OCI-LY7 (cell line): Measurements from ENCODE around the gene TUSC2. TPM values are rescaled to one million over a fixed set of nuclear protein-coding genes. Genes with fewer than 3 reads are reported as not detected.

Experiments used
- BruUV-seq: library from RNA; stranded (reverse); fragments of 400-500 nt; replicated peaks from 2 replicates; lab custom pipeline; 2021; lab: Mats Ljungman, UMichigan
- CTCF ChIA-PET: fragments of 300-600 bp; sonication (Branson Sonifier 250); formaldehyde crosslinking; loops from one replicate; lab custom pipeline; 2022; ENCODE audit warnings: antibody characterized with exemption; ENCODE audit not compliant: unreplicated experiment; lab: Charles Lee
- POLR2A ChIA-PET: fragments of 300-600 bp; sonication (Branson Sonifier 250); formaldehyde crosslinking; loops from one replicate; lab custom pipeline; 2022; ENCODE audit warnings: antibody characterized with exemption; lab: Charles Lee
- DNase-seq: peaks from one replicate; pipeline ENCODE4 v3.0.0-alpha.2; 2015; ENCODE audit warnings: low spot score
- H2AFZ ChIP-seq: fragments of 200-600 bp; sonication (generic), shearing (Covaris generic); 2 replicates; pipeline ENCODE4 v1.6.1; 2014; ENCODE audit warnings: mild to moderate bottlenecking, antibody characterized with exemption, low read length, moderate library complexity
- H3K27ac ChIP-seq: fragments of 200-600 bp; sonication (generic); 2 replicates; pipeline ENCODE4 v1.5.1; 2014; ENCODE audit warnings: mixed run types, low read depth, mild to moderate bottlenecking, moderate library complexity, low read length, inconsistent platforms; ENCODE audit not compliant: poor library complexity, severe bottlenecking
- H3K36me3 ChIP-seq: fragments of 200-600 bp; sonication (generic); 2 replicates; pipeline ENCODE4 v1.6.1; 2014; ENCODE audit warnings: mild to moderate bottlenecking, antibody characterized with exemption, low read length, moderate library complexity, mixed read lengths; ENCODE audit not compliant: insufficient read depth
- H3K4me1 ChIP-seq: fragments of 200-600 bp; sonication (generic); 2 replicates; pipeline ENCODE4 v1.5.1; 2014; ENCODE audit warnings: mild to moderate bottlenecking, low read length; ENCODE audit not compliant: insufficient read depth, poor library complexity, severe bottlenecking
- H3K4me2 ChIP-seq: fragments of 200-600 bp; sonication (generic); 2 replicates; pipeline ENCODE4 v1.6.1; 2014; ENCODE audit warnings: mild to moderate bottlenecking, low read length
- H3K4me3 ChIP-seq: fragments of 200-600 bp; sonication (generic); 2 replicates; pipeline ENCODE4 v1.5.1; 2014; ENCODE audit warnings: mild to moderate bottlenecking, low read depth, low read length; ENCODE audit not compliant: poor library complexity, severe bottlenecking
- H3K79me2 ChIP-seq: fragments of 200-600 bp; sonication (generic); 2 replicates; pipeline ENCODE4 v1.6.1; 2016; ENCODE audit warnings: low read depth, mild to moderate bottlenecking, low read length, moderate library complexity, mixed read lengths; ENCODE audit not compliant: insufficient read depth
- H3K9me2 ChIP-seq: fragments of 200-600 bp; sonication (generic); 2 replicates; pipeline ENCODE4 v1.6.1; 2016; ENCODE audit warnings: mild to moderate bottlenecking, low read length, mixed read lengths; ENCODE audit not compliant: insufficient read depth
- H3K9me3 ChIP-seq: fragments of 200-600 bp; sonication (generic); 2 replicates; pipeline ENCODE4 v1.6.1; 2014; ENCODE audit warnings: mild to moderate bottlenecking, mixed run types, low read length, mixed read lengths
- H4K20me1 ChIP-seq: fragments of 200-600 bp; sonication (generic); 2 replicates; pipeline ENCODE4 v1.6.1; 2014; ENCODE audit warnings: mild to moderate bottlenecking, antibody characterized with exemption, low read length, moderate library complexity, mixed read lengths; ENCODE audit not compliant: insufficient read depth
- CTCF ChIP-seq: fragments of 200-600 bp; sonication (generic); conservative IDR thresholded peaks from 2 replicates; pipeline ENCODE4 v1.5.1; 2014; ENCODE audit warnings: mild to moderate bottlenecking, antibody characterized with exemption, low read length, moderate library complexity, mixed read lengths
- EZH2phosphoT487 ChIP-seq: fragments of 200-600 bp; sonication (generic); IDR thresholded peaks from 2 replicates; pipeline ENCODE4 v1.6.1; 2018; ENCODE audit warnings: low read depth, borderline replicate concordance, mild to moderate bottlenecking, mixed run types, antibody characterized with exemption, low read length, moderate library complexity, mixed read lengths
- intact Hi-C: fragments of 100-400 bp; cut with micrococcal nuclease; formaldehyde crosslinking; loops from one replicate; pipeline ENCODE4 v1.10.0; 2022; ENCODE audit not compliant: unreplicated experiment
- total RNA-seq, 2 experiments: library from RNA; depleted of rRNA in 1 of 2; stranded (reverse); fragments of >200 nt in 1 of 2; shearing (Covaris generic) in 1 of 2; gene quantifications; 2 replicates each; pipeline ENCODE4 v1.2.3, GENCODE V29; 2014 to 2022

Gene TUSC2
- total RNA-seq, 2 experiments from 2014 or later: 20.4 to 24.5 TPM

- no peaks in the 10 kb centered on the region for H3K9me2 ChIP-seq
- DNase-seq: no peak
- no TSS peak for BruUV-seq
- no peak overlapping the region for H3K4me2 ChIP-seq
- peaks cover 25% of the 10 kb centered on the region for H3K4me1 ChIP-seq
- CTCF ChIA-PET: no interaction called here
- peaks cover 28% of the 10 kb centered on the region for H3K36me3 ChIP-seq
- POLR2A ChIA-PET: no interaction called here
- H3K79me2 ChIP-seq: peaks cover 12% of the 10 kb centered on the region; the same call in 1 of the 2 replicates
- H2AFZ ChIP-seq: no peak overlapping the region
- no peaks in the 10 kb centered on the region for H4K20me1 ChIP-seq
- TF ChIP-seq CTCF: no peak
- no peak for TF ChIP-seq EZH2phosphoT487
- intact Hi-C loops: no loop called here
- H3K4me3 ChIP-seq: no peak overlapping the region
- H3K27ac ChIP-seq: no peak overlapping the region
- no peaks in the 10 kb centered on the region for H3K9me3 ChIP-seq
Measured at GRCh38 chr3:50325113-50325480, 2.9 kb downstream of the TUSC2 start.

- intact Hi-C loops: loop anchor here (1.0 to 5.0 kb wide), 3 partner anchors 25 to 97 kb away; partner anchors contain the start of genes HYAL3 and NAA80
- Histone ChIP-seq H3K27ac (no peak overlapping the region), H3K4me1 (peaks cover 29% of the 10 kb centered on the region), H3K36me3 (peaks cover 22% of the 10 kb centered on the region), H3K79me2 (peaks cover 12% of the 10 kb centered on the region; the same call in 1 of the 2 replicates), H2AFZ (no peak overlapping the region), H3K4me3 (no peak overlapping the region), H3K9me2 (no peaks in the 10 kb centered on the region), H4K20me1 (no peaks in the 10 kb centered on the region), H3K9me3 (no peaks in the 10 kb centered on the region), H3K4me2 (no peak overlapping the region)
- no TSS peak for BruUV-seq
- peak; percentile 83 for TF ChIP-seq CTCF
- TF ChIP-seq EZH2phosphoT487: no peak
- peak; percentile 70 for DNase-seq
- ChIA-PET POLR2A (interaction anchor here (1.2 kb wide), 1 partner anchor 26 kb away, joined by 3 read pairs; the partner anchor contains the start of gene NPRL2), CTCF (interaction anchor here (1.9 kb wide), 1 partner anchor 32 kb away, joined by 5 read pairs; the partner anchor contains the start of gene IFRD2)
Measured at GRCh38 chr3:50324351-50325112, 3.5 kb downstream of the TUSC2 start.
